Cardiac muscle cell (in vitro differentiated cells and primary cell): Measurements from ENCODE around the gene OR5H6. TPM values are rescaled to one million over a fixed set of nuclear protein-coding genes. Genes with fewer than 3 reads are reported as not detected.

Experiments used
- DNase-seq, 2 donors: peaks; one replicate each; pipeline versions ENCODE4 v3.0.0 to v3.0.0-alpha.2; 2010 to 2017; ENCODE audit warnings: low read depth in 1 of 2, low spot score in 1 of 2
- H3K27ac ChIP-seq: fragments of 200-600 bp; sonication (generic); 2 replicates; pipeline ENCODE4 v1.5.1; 2016
- H3K27me3 ChIP-seq: fragments of 200-600 bp; sonication (generic); 2 replicates; pipeline ENCODE4 v1.6.0; 2016; ENCODE audit warnings: control low read depth
- H3K36me3 ChIP-seq: fragments of 200-600 bp; sonication (generic); 2 replicates; pipeline ENCODE4 v1.5.1; 2016; ENCODE audit warnings: control low read depth
- H3K4me1 ChIP-seq: fragments of 200-600 bp; sonication (generic); 2 replicates; pipeline ENCODE4 v1.8.1; 2017; ENCODE audit warnings: low read depth, mild to moderate bottlenecking, mixed run types
- H3K4me3 ChIP-seq: fragments of 200-600 bp; sonication (generic); 2 replicates; pipeline ENCODE4 v1.5.1; 2016; ENCODE audit warnings: mild to moderate bottlenecking
- H3K9me3 ChIP-seq: fragments of 200-600 bp; sonication (generic); 2 replicates; pipeline ENCODE4 v1.5.1; 2017; ENCODE audit warnings: low read depth, mild to moderate bottlenecking, control low read depth
- polyA plus RNA-seq: library from polyadenylated mRNA; unstranded; fragments of >200 nt; fragmentation: Nextera tagmentation; extraction: Ambion mirVana; gene quantifications from 2 replicates; pipeline ENCODE4 v1.2.1, GENCODE V29; 2016
- total RNA-seq: library from RNA; depleted of rRNA; stranded (reverse); fragments of >200 nt; gene quantifications from 2 replicates; pipeline ENCODE4 v1.2.3, GENCODE V29; 2016
- TF ChIP-seq, protein P1 (sequence below): IDR thresholded peaks from 2 replicates; pipeline ENCODE4 v1.5.1; 2012; ENCODE audit warnings: low read depth, mild to moderate bottlenecking, low read length

OR5H6 gene
- total and polyA plus RNA-seq, 2 experiments from 2014 or later: not detected

DNA sequence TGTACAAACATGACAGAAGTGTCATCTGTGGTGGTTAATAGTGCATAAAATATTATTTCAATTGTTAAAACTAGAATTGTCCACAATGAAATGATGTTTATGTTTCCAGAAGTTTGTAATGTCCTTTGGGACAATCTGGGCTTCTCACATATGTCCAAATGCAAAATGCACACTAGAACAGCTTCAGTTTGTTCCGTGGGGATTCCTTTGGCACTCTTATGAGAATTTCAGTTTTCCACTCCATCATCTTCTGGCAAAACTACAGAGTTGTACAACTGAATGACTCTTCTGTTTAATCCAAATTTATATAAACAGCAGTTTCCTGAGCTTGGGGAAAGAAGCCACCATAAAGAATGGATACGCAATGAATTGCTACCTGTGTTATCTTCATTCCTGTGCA lies 2.0 kb upstream of the OR5H6 start:
- H3K36me3 ChIP-seq: no peaks in the 10 kb centered on the region
- no peaks in the 10 kb centered on the region for H3K9me3 ChIP-seq
- no peaks in the 10 kb centered on the region for H3K4me1 ChIP-seq
- no peaks in the 10 kb centered on the region for H3K27me3 ChIP-seq
- no peak for DNase-seq
- H3K4me3 ChIP-seq: no peak overlapping the region
- no peak overlapping the region for H3K27ac ChIP-seq
- TF ChIP-seq, protein P1, sequence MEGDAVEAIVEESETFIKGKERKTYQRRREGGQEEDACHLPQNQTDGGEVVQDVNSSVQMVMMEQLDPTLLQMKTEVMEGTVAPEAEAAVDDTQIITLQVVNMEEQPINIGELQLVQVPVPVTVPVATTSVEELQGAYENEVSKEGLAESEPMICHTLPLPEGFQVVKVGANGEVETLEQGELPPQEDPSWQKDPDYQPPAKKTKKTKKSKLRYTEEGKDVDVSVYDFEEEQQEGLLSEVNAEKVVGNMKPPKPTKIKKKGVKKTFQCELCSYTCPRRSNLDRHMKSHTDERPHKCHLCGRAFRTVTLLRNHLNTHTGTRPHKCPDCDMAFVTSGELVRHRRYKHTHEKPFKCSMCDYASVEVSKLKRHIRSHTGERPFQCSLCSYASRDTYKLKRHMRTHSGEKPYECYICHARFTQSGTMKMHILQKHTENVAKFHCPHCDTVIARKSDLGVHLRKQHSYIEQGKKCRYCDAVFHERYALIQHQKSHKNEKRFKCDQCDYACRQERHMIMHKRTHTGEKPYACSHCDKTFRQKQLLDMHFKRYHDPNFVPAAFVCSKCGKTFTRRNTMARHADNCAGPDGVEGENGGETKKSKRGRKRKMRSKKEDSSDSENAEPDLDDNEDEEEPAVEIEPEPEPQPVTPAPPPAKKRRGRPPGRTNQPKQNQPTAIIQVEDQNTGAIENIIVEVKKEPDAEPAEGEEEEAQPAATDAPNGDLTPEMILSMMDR: no peak

DNA sequence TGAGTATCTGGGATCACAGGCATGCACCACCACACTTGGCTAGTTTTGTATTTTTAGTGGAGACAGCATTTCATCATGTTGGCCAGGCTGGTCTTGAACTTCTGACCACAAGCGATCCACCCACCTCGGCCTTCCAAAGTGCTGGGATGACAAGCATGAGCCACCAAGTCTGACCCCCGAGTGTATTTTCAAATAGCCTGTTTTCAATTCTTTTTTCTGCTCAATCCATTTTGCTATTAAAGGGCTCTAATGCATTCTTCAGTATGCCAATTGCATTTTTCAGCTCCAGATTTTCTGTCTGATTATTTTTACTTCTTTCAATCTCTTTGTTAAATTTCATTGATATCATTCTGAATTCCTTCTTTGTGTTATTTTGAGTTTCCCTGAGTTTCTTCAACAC lies 5.8 kb downstream of the OR5H6 start:
- DNase-seq: no peak
- no peaks in the 10 kb centered on the region for H3K27me3 ChIP-seq
- H3K4me3 ChIP-seq: no peak overlapping the region
- H3K9me3 ChIP-seq: no peaks in the 10 kb centered on the region
- no peak overlapping the region for H3K27ac ChIP-seq
- TF ChIP-seq, protein P1: no peak
- H3K4me1 ChIP-seq: no peaks in the 10 kb centered on the region
- H3K36me3 ChIP-seq: no peaks in the 10 kb centered on the region

DNA sequence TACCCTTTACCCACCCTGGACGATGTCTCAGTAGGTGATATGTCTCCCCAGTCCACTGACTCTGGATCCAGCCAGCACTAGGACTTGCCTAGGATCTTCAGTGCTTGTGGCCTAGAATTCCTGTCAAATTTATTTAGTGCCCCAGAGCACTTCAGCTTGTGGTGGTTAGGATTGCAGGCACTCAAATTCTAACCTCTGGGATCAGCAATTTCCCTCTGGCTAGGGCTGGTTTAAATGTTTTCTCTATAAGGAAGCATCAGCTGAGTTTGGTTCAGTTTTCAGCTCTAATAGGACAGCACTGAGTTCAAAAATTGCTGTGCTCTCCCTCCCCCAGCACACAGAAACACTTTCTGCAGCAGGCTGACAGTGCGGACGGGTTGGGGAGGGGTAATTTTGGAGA lies 8.1 kb downstream of the OR5H6 start:
- TF ChIP-seq, protein P1: no peak
- no peaks in the 10 kb centered on the region for H3K36me3 ChIP-seq
- H3K27ac ChIP-seq: no peak overlapping the region
- no peaks in the 10 kb centered on the region for H3K9me3 ChIP-seq
- no peak overlapping the region for H3K4me3 ChIP-seq
- H3K27me3 ChIP-seq: no peaks in the 10 kb centered on the region
- no peak for DNase-seq
- H3K4me1 ChIP-seq: no peaks in the 10 kb centered on the region

DNA sequence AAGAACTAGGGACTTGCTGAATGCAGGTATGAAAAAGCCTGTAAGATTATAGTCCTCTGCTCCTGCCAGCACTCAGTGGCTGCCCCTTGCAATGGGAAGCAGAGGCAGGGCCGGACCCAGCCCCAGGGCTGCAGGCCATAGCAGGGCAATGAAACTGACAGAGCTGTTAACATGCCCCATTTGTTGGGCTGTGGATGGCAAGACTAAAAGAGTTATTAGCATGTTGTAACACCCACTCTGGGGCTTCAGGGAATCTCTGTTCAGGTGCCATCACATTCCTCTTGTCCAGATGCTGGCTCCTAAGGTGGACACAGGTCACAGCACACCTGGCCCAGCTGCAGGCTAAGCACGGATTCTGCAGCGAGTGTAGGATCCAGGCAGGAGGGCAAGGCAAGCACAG lies 10.9 kb downstream of the OR5H6 start:
- H3K4me3 ChIP-seq: no peak overlapping the region
- H3K27ac ChIP-seq: no peak overlapping the region
- H3K27me3 ChIP-seq: no peaks in the 10 kb centered on the region
- no peak for DNase-seq
- no peaks in the 10 kb centered on the region for H3K4me1 ChIP-seq
- H3K9me3 ChIP-seq: no peaks in the 10 kb centered on the region
- H3K36me3 ChIP-seq: no peaks in the 10 kb centered on the region
- TF ChIP-seq, protein P1: no peak

DNA sequence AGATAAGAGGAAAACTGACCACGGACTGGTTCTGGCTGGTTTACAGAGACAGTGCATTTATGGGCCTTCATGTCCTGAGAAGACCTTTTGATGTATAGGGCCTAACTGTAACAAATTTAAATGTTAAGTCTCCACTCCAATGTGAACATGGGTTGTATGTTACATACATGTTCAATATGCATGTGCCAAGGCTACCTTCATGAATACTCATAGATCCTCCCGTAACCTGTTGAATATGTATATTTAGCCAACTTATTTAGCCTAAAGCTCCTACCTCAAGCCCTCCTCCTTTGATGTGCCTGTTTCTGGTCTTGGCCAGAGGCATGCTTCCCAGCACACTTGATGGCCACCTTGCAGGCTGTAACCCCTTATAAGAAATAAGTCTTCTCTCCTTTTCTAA lies 18.2 kb downstream of the OR5H6 start, which contains the start of gene OR5H2:
Gene OR5H2, plus strand, starts transcription at position 301 of the 400 bp plus-strand sequence. CDS start 398 bp downstream, outside the sequence.
- DNase-seq: no peak
- TF ChIP-seq, protein P1: no peak
- Histone ChIP-seq H3K36me3 (no peaks in the 10 kb centered on the region), H3K27ac (no peak within 1 kb of the TSS), H3K4me3 (no peak within 1 kb of the TSS), H3K27me3 (no peaks in the 10 kb centered on the region), H3K4me1 (no peaks in the 10 kb centered on the region), H3K9me3 (no peaks in the 10 kb centered on the region)

DNA sequence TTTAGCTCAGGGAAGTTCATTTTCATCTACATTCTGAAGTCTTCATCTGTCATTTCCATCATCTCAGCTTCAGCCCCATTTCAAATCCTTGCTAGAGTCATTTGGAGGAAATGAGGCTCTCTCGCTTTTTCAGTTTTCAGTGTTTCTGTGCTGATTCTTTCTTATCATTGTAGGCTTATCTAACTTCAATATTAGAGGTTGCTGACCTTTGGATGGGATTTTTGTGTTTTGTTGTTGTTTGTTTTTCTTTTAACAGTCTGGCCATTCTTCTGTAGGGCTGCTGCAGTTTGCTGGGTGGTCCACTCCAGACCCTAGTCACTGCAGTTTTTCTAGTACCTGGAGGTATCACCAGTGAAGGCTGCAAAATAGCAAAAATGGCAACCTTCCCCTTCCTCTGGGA lies 26.9 kb downstream of the OR5H6 start:
- H3K27me3 ChIP-seq: no peaks in the 10 kb centered on the region
- TF ChIP-seq, protein P1: no peak
- no peaks in the 10 kb centered on the region for H3K9me3 ChIP-seq
- no peak for DNase-seq
- H3K27ac ChIP-seq: no peak overlapping the region
- H3K4me3 ChIP-seq: no peak overlapping the region
- no peaks in the 10 kb centered on the region for H3K4me1 ChIP-seq
- H3K36me3 ChIP-seq: no peaks in the 10 kb centered on the region
